GM23338 (cell line): ENCODE results near the gene DMWD. TPM values are rescaled to one million over a fixed set of nuclear protein-coding genes. Genes with fewer than 3 reads are reported as not detected.

Experiments used
- ATAC-seq: fragments of 200-7000 bp; cut with Tn5 transposase; 3 replicates; pipeline ENCODE4 v1.9.1; 2020
- DNase-seq: peaks from one replicate; pipeline ENCODE4 v3.0.0-alpha.2; 2015; ENCODE audit warnings: low spot score
- H2AFZ ChIP-seq: fragments of 200-600 bp; sonication (generic); 2 replicates; pipeline ENCODE4 v1.8.0; 2016; ENCODE audit warnings: antibody characterized with exemption, mild to moderate bottlenecking, moderate library complexity
- H3F3A ChIP-seq: fragments of 200-600 bp; sonication (generic); replicated peaks from 2 replicates; pipeline ENCODE4 v1.8.0; 2017; ENCODE audit warnings: antibody characterized with exemption, mixed run types, low read depth
- H3K27ac ChIP-seq: fragments of 200-600 bp; sonication (generic); 2 replicates; pipeline ENCODE4 v1.6.1; 2016; ENCODE audit warnings: low read depth
- H3K27me3 ChIP-seq: fragments of 200-600 bp; sonication (generic); 2 replicates; pipeline ENCODE4 v1.8.0; 2016; ENCODE audit warnings: mild to moderate bottlenecking, mixed run types, moderate library complexity; ENCODE audit not compliant: insufficient read depth
- H3K36me3 ChIP-seq: fragments of 200-600 bp; sonication (generic); 2 replicates; pipeline ENCODE4 v1.8.0; 2016; ENCODE audit warnings: mild to moderate bottlenecking; ENCODE audit not compliant: insufficient read depth
- H3K4me1 ChIP-seq: fragments of 200-600 bp; sonication (generic); 2 replicates; pipeline ENCODE4 v1.8.0; 2016; ENCODE audit warnings: mild to moderate bottlenecking, moderate library complexity; ENCODE audit not compliant: insufficient read depth
- H3K4me2 ChIP-seq: fragments of 200-600 bp; sonication (generic); 2 replicates; pipeline ENCODE4 v1.7.1; 2017; ENCODE audit warnings: mixed run types
- H3K4me3 ChIP-seq: fragments of 200-600 bp; sonication (generic); 2 replicates; pipeline ENCODE4 v1.6.1; 2016; ENCODE audit warnings: mixed run types
- H3K79me2 ChIP-seq: fragments of 200-600 bp; sonication (generic); replicated peaks from 2 replicates; pipeline ENCODE4 v1.8.0; 2017; ENCODE audit warnings: mild to moderate bottlenecking; ENCODE audit not compliant: insufficient read depth
- H3K9me2 ChIP-seq: fragments of 200-600 bp; sonication (generic); 2 replicates; pipeline ENCODE4 v1.8.0; 2017; ENCODE audit not compliant: insufficient read depth
- H4K20me1 ChIP-seq: fragments of 200-600 bp; sonication (generic); replicated peaks from 2 replicates; pipeline ENCODE4 v1.8.0; 2017; ENCODE audit warnings: mild to moderate bottlenecking; ENCODE audit not compliant: insufficient read depth
- H3K27ac Mint-ChIP-seq: 2 replicates; pipeline ENCODE4 v1.8.0; 2020; ENCODE audit warnings: inconsistent platforms, mild to moderate bottlenecking, moderate library complexity, mixed read lengths
- H3K27me3 Mint-ChIP-seq: 3 replicates; pipeline ENCODE4 v1.8.0; 2022; ENCODE audit warnings: low read depth, mild to moderate bottlenecking, moderate library complexity, mixed read lengths, inconsistent platforms; ENCODE audit not compliant: insufficient read depth, poor library complexity
- H3K36me3 Mint-ChIP-seq: 3 replicates; pipeline ENCODE4 v1.8.0; 2021; ENCODE audit warnings: low read depth, mild to moderate bottlenecking, inconsistent platforms, moderate library complexity, mixed read lengths
- H3K4me1 Mint-ChIP-seq: 3 replicates; pipeline ENCODE4 v1.8.0; 2020; ENCODE audit warnings: mild to moderate bottlenecking, inconsistent platforms, mixed read lengths
- H3K4me3 Mint-ChIP-seq: 3 replicates; pipeline ENCODE4 v1.8.0; 2021; ENCODE audit warnings: moderate library complexity, mild to moderate bottlenecking, inconsistent platforms, mixed read lengths
- H3K9me3 Mint-ChIP-seq: 3 replicates; pipeline ENCODE4 v1.8.0; 2020; ENCODE audit warnings: moderate library complexity, mild to moderate bottlenecking, inconsistent platforms, mixed read lengths
- CREB1 ChIP-seq: fragments of 250-450 bp; sonication (Bioruptor Pico); IDR thresholded peaks from 2 replicates; pipeline ENCODE4 v1.5.0; 2020; ENCODE audit warnings: low read depth, mild to moderate bottlenecking, moderate library complexity
- EZH2 ChIP-seq: fragments of 200-600 bp; sonication (generic); IDR thresholded peaks from one replicate; pipeline ENCODE4 v1.8.0; 2017; ENCODE audit warnings: antibody characterized with exemption, mild to moderate bottlenecking, low read depth; ENCODE audit not compliant: unreplicated experiment
- EZH2phosphoT487 ChIP-seq: fragments of 200-600 bp; sonication (generic); IDR thresholded peaks from one replicate; pipeline ENCODE4 v1.8.1; 2018; ENCODE audit warnings: antibody characterized with exemption; ENCODE audit not compliant: unreplicated experiment
- JUNB ChIP-seq: IDR thresholded peaks from one replicate; pipeline ENCODE4 v1.6.1; 2016; ENCODE audit warnings: antibody characterized with exemption; ENCODE audit not compliant: unreplicated experiment
- NANOG ChIP-seq: IDR thresholded peaks from 2 replicates; pipeline ENCODE4 v1.6.1; 2016; ENCODE audit warnings: antibody characterized with exemption, borderline replicate concordance
- POLR2AphosphoS5 ChIP-seq: IDR thresholded peaks from 2 replicates; pipeline ENCODE4 v1.6.1; 2016; ENCODE audit warnings: antibody characterized with exemption, low read depth
- STAT1 ChIP-seq: IDR thresholded peaks from one replicate; pipeline ENCODE4 v1.6.1; 2016; ENCODE audit warnings: antibody characterized with exemption; ENCODE audit not compliant: unreplicated experiment
- ZNF114 ChIP-seq: fragments of 250-450 bp; sonication (Bioruptor Pico); IDR thresholded peaks from 2 replicates; pipeline ENCODE4 v1.5.0; 2020; ENCODE audit warnings: mild to moderate bottlenecking, moderate library complexity
- ZNF331 ChIP-seq: fragments of 250-450 bp; sonication (Bioruptor Pico); IDR thresholded peaks from 2 replicates; pipeline ENCODE4 v1.5.0; 2020; ENCODE audit warnings: low read depth, mild to moderate bottlenecking, moderate library complexity
- polyA plus RNA-seq: library from polyadenylated mRNA; unstranded; fragments of >200 nt; fragmentation: Nextera tagmentation; extraction: Ambion mirVana; gene quantifications from 2 replicates; pipeline ENCODE4 v1.2.1, GENCODE V29; 2016
- total RNA-seq: library from RNA; depleted of rRNA; stranded (reverse); fragments of >200 nt; shearing (Covaris generic); gene quantifications from 2 replicates; pipeline ENCODE4 v1.2.3, GENCODE V29; 2014
- TF ChIP-seq, protein P1 (sequence below): IDR thresholded peaks from 2 replicates; pipeline ENCODE4 v1.6.1; 2016; ENCODE audit warnings: antibody characterized with exemption
- TF ChIP-seq, protein P2 (sequence below): fragments of 250-450 bp; sonication (Bioruptor Pico); IDR thresholded peaks from 2 replicates; pipeline ENCODE4 v1.5.0; 2020; ENCODE audit warnings: mild to moderate bottlenecking, moderate library complexity
- TF ChIP-seq, protein P3 (sequence below), 2 experiments: fragments of 200-600 bp in 1 of 2; sonication (generic) in 1 of 2; conservative IDR thresholded peaks; 2 replicates each; pipeline versions ENCODE4 v1.5.1 to v1.6.1; 2016 to 2017; ENCODE audit warnings: antibody characterized with exemption in 2 of 2, low read depth in 2 of 2, mild to moderate bottlenecking in 2 of 2, moderate library complexity in 1 of 2
- TF ChIP-seq, protein P4 (sequence below): IDR thresholded peaks from one replicate; pipeline ENCODE4 v1.6.1; 2018; ENCODE audit warnings: antibody characterized with exemption; ENCODE audit not compliant: unreplicated experiment

The DMWD gene
- total and polyA plus RNA-seq, 2 experiments from 2014 or later: 12.1 to 45.6 TPM

- TF ChIP-seq STAT1: no peak
- TF ChIP-seq NANOG: no peak
- TF ChIP-seq ZNF331 (CRISPR knock-in tag): no peak
- no peak for TF ChIP-seq CREB1 (CRISPR knock-in tag)
- TF ChIP-seq EZH2phosphoT487: no peak
Measured at GRCh38 chr19:45823182-45823581, 30.5 kb upstream of the DMWD start (continued).

GRCh38 chr19:45822716-45823115 lies 30.1 kb upstream of the DMWD start:
- H2AFZ ChIP-seq: no peak overlapping the region
- no peaks in the 10 kb centered on the region for H3K9me3 Mint-ChIP-seq
- no peaks in the 10 kb centered on the region for H3K9me2 ChIP-seq
- DNase-seq (no peak), ATAC-seq (no peak)
- H3K27ac Mint-ChIP-seq: no peak overlapping the region
- H3F3A ChIP-seq: peaks cover 19% of the 10 kb centered on the region; the same call in 1 of the 2 replicates
- H3K27me3 ChIP-seq: no peaks in the 10 kb centered on the region
- H3K36me3 ChIP-seq: no peaks in the 10 kb centered on the region; the same call in 1 of the 2 replicates
- no peak overlapping the region for H3K27ac ChIP-seq
- H3K79me2 ChIP-seq: no peaks in the 10 kb centered on the region
- H4K20me1 ChIP-seq: no peaks in the 10 kb centered on the region; the same call in none of the 2 replicates
- H3K4me3 Mint-ChIP-seq: no peak overlapping the region
- TF ChIP-seq STAT1 (no peak), EZH2phosphoT487 (no peak), ZNF331 (CRISPR knock-in tag) (no peak), EZH2 (no peak), ZNF114 (CRISPR knock-in tag) (no peak), POLR2AphosphoS5 (no peak), JUNB (no peak)
- TF ChIP-seq, protein P1, sequence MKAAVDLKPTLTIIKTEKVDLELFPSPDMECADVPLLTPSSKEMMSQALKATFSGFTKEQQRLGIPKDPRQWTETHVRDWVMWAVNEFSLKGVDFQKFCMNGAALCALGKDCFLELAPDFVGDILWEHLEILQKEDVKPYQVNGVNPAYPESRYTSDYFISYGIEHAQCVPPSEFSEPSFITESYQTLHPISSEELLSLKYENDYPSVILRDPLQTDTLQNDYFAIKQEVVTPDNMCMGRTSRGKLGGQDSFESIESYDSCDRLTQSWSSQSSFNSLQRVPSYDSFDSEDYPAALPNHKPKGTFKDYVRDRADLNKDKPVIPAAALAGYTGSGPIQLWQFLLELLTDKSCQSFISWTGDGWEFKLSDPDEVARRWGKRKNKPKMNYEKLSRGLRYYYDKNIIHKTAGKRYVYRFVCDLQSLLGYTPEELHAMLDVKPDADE: no peak
- TF ChIP-seq, protein P2, sequence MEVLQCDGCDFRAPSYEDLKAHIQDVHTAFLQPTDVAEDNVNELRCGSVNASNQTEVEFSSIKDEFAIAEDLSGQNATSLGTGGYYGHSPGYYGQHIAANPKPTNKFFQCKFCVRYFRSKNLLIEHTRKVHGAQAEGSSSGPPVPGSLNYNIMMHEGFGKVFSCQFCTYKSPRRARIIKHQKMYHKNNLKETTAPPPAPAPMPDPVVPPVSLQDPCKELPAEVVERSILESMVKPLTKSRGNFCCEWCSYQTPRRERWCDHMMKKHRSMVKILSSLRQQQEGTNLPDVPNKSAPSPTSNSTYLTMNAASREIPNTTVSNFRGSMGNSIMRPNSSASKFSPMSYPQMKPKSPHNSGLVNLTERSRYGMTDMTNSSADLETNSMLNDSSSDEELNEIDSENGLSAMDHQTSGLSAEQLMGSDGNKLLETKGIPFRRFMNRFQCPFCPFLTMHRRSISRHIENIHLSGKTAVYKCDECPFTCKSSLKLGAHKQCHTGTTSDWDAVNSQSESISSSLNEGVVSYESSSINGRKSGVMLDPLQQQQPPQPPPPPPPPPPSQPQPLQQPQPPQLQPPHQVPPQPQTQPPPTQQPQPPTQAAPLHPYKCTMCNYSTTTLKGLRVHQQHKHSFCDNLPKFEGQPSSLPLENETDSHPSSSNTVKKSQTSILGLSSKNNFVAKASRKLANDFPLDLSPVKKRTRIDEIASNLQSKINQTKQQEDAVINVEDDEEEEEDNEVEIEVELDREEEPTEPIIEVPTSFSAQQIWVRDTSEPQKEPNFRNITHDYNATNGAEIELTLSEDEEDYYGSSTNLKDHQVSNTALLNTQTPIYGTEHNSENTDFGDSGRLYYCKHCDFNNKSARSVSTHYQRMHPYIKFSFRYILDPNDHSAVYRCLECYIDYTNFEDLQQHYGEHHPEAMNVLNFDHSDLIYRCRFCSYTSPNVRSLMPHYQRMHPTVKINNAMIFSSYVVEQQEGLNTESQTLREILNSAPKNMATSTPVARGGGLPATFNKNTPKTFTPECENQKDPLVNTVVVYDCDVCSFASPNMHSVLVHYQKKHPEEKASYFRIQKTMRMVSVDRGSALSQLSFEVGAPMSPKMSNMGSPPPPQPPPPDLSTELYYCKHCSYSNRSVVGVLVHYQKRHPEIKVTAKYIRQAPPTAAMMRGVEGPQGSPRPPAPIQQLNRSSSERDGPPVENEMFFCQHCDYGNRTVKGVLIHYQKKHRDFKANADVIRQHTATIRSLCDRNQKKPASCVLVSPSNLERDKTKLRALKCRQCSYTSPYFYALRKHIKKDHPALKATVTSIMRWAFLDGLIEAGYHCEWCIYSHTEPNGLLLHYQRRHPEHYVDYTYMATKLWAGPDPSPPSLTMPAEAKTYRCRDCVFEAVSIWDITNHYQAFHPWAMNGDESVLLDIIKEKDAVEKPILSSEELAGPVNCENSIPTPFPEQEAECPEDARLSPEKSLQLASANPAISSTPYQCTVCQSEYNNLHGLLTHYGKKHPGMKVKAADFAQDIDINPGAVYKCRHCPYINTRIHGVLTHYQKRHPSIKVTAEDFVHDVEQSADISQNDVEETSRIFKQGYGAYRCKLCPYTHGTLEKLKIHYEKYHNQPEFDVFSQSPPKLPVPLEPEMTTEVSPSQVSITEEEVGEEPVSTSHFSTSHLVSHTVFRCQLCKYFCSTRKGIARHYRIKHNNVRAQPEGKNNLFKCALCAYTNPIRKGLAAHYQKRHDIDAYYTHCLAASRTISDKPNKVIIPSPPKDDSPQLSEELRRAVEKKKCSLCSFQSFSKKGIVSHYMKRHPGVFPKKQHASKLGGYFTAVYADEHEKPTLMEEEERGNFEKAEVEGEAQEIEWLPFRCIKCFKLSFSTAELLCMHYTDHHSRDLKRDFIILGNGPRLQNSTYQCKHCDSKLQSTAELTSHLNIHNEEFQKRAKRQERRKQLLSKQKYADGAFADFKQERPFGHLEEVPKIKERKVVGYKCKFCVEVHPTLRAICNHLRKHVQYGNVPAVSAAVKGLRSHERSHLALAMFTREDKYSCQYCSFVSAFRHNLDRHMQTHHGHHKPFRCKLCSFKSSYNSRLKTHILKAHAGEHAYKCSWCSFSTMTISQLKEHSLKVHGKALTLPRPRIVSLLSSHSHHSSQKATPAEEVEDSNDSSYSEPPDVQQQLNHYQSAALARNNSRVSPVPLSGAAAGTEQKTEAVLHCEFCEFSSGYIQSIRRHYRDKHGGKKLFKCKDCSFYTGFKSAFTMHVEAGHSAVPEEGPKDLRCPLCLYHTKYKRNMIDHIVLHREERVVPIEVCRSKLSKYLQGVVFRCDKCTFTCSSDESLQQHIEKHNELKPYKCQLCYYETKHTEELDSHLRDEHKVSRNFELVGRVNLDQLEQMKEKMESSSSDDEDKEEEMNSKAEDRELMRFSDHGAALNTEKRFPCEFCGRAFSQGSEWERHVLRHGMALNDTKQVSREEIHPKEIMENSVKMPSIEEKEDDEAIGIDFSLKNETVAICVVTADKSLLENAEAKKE: no peak
- TF ChIP-seq, protein P3, sequence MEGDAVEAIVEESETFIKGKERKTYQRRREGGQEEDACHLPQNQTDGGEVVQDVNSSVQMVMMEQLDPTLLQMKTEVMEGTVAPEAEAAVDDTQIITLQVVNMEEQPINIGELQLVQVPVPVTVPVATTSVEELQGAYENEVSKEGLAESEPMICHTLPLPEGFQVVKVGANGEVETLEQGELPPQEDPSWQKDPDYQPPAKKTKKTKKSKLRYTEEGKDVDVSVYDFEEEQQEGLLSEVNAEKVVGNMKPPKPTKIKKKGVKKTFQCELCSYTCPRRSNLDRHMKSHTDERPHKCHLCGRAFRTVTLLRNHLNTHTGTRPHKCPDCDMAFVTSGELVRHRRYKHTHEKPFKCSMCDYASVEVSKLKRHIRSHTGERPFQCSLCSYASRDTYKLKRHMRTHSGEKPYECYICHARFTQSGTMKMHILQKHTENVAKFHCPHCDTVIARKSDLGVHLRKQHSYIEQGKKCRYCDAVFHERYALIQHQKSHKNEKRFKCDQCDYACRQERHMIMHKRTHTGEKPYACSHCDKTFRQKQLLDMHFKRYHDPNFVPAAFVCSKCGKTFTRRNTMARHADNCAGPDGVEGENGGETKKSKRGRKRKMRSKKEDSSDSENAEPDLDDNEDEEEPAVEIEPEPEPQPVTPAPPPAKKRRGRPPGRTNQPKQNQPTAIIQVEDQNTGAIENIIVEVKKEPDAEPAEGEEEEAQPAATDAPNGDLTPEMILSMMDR (conservative IDR thresholded peaks at IDR 0.05; ENCODE audit: low read depth in 2 of 2): no peak
- TF ChIP-seq, protein P4, sequence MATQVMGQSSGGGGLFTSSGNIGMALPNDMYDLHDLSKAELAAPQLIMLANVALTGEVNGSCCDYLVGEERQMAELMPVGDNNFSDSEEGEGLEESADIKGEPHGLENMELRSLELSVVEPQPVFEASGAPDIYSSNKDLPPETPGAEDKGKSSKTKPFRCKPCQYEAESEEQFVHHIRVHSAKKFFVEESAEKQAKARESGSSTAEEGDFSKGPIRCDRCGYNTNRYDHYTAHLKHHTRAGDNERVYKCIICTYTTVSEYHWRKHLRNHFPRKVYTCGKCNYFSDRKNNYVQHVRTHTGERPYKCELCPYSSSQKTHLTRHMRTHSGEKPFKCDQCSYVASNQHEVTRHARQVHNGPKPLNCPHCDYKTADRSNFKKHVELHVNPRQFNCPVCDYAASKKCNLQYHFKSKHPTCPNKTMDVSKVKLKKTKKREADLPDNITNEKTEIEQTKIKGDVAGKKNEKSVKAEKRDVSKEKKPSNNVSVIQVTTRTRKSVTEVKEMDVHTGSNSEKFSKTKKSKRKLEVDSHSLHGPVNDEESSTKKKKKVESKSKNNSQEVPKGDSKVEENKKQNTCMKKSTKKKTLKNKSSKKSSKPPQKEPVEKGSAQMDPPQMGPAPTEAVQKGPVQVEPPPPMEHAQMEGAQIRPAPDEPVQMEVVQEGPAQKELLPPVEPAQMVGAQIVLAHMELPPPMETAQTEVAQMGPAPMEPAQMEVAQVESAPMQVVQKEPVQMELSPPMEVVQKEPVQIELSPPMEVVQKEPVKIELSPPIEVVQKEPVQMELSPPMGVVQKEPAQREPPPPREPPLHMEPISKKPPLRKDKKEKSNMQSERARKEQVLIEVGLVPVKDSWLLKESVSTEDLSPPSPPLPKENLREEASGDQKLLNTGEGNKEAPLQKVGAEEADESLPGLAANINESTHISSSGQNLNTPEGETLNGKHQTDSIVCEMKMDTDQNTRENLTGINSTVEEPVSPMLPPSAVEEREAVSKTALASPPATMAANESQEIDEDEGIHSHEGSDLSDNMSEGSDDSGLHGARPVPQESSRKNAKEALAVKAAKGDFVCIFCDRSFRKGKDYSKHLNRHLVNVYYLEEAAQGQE: no peak
- no peak overlapping the region for H3K4me2 ChIP-seq
- peaks cover 19% of the 10 kb centered on the region for H3K4me1 ChIP-seq
- peaks cover 69% of the 10 kb centered on the region for H3K36me3 Mint-ChIP-seq
- peaks cover 23% of the 10 kb centered on the region for H3K27me3 Mint-ChIP-seq
- no peak overlapping the region for H3K4me3 ChIP-seq
- H3K4me1 Mint-ChIP-seq: peaks cover 31% of the 10 kb centered on the region
